ENCODE data around the gene CLEC20A.

The CLEC20A gene

GRCh38 chr1:178500091-178500770 is 3.5 kb upstream of the CLEC20A start:
- Histone ChIP-seq H3K36me3 (no peaks in the 10 kb centered on the region), H3K4me3 (no peak overlapping the region), H3K27ac (no peak overlapping the region), H3K27me3 (peaks cover 0 to 3% of the 10 kb centered on the region in 2 donors), H3K4me1 (no peaks in the 10 kb centered on the region), H3K9me3 (no peaks in the 10 kb centered on the region)
- TF ChIP-seq CTCF (IDR thresholded peaks at IDR 0.05): no peak
- intact Hi-C loops (cut with DNase I; ENCODE audit: low total_unique reads): loop anchor here (5.0 to 10.0 kb wide), 2 partner anchors 188 to 465 kb away; no protein-coding TSS in a partner anchor
- peak; percentile 14 to 40 for DNase-seq

- no peak for TF ChIP-seq CTCF (IDR thresholded peaks at IDR 0.05)
- Histone ChIP-seq H3K27me3 (peaks cover 0 to 3% of the 10 kb centered on the region in 2 donors), H3K36me3 (no peaks in the 10 kb centered on the region), H3K9me3 (no peaks in the 10 kb centered on the region), H3K4me3 (no peak overlapping the region), H3K4me1 (no peaks in the 10 kb centered on the region), H3K27ac (no peak overlapping the region)
- DNase-seq: peak in 1 of 2 donors; percentile 38
- intact Hi-C loops (cut with DNase I; ENCODE audit: low total_unique reads): no loop called here
Observed at GRCh38 chr1:178498896-178499675, 2.3 kb upstream of the CLEC20A start.

GRCh38 chr1:178497903-178498478 is 1.2 kb upstream of the CLEC20A start:
- peak in 1 of 2 donors; percentile 29 for DNase-seq
- no peaks in the 10 kb centered on the region for H3K27me3 ChIP-seq
- H3K4me1 ChIP-seq: no peaks in the 10 kb centered on the region
- no peak for TF ChIP-seq CTCF (IDR thresholded peaks at IDR 0.05)
- no peak overlapping the region for H3K4me3 ChIP-seq
- intact Hi-C loops (cut with DNase I; ENCODE audit: low total_unique reads): no loop called here
- H3K9me3 ChIP-seq: no peaks in the 10 kb centered on the region
- no peaks in the 10 kb centered on the region for H3K36me3 ChIP-seq
- no peak overlapping the region for H3K27ac ChIP-seq

GRCh38 chr1:178495741-178496409 is 889 bp downstream of the CLEC20A start:
- Histone ChIP-seq H3K9me3 (no peaks in the 10 kb centered on the region), H3K27ac (no peak overlapping the region), H3K4me1 (no peaks in the 10 kb centered on the region), H3K4me3 (no peak overlapping the region), H3K27me3 (no peaks in the 10 kb centered on the region), H3K36me3 (no peaks in the 10 kb centered on the region)
- intact Hi-C loops (cut with DNase I; ENCODE audit: low total_unique reads): no loop called here
- peak in 1 of 2 donors; percentile 41 for DNase-seq
- TF ChIP-seq CTCF (IDR thresholded peaks at IDR 0.05): no peak

- Histone ChIP-seq H3K4me3 (no peak overlapping the region), H3K36me3 (no peaks in the 10 kb centered on the region), H3K27ac (no peak overlapping the region), H3K4me1 (no peaks in the 10 kb centered on the region), H3K9me3 (no peaks in the 10 kb centered on the region), H3K27me3 (no peaks in the 10 kb centered on the region)
- intact Hi-C loops (cut with DNase I; ENCODE audit: low total_unique reads): no loop called here
- DNase-seq: no peak
- TF ChIP-seq CTCF (IDR thresholded peaks at IDR 0.05): no peak
Observed at GRCh38 chr1:178495158-178495557, 1.6 kb downstream of the CLEC20A start.

Measured in tibial artery (tissue), 4 donors.